ENCODE results near the gene DTNBP1.

GRCh38 chr6:15677822-15678221 is 15.0 kb upstream of the DTNBP1 start:
- TF ChIP-seq CTCF (conservative IDR thresholded peaks at IDR 0.05) = no peak
- TF ChIP-seq ZFX (IDR thresholded peaks at IDR 0.05) = no peak
